GM12864 (cell line): ENCODE data around the gene HOTAIR.

Experiments
- DNase-seq: peaks from one replicate; pipeline ENCODE4 v3.0.0-alpha.2; 2011; ENCODE audit warnings: low read depth
- H3K4me3 ChIP-seq: 2 replicates; pipeline ENCODE4 v1.5.1; 2011; ENCODE audit warnings: mild to moderate bottlenecking, low read depth, low read length, control low read depth
- CTCF ChIP-seq: IDR thresholded peaks from 2 replicates; pipeline ENCODE4 v1.5.1; 2011; ENCODE audit warnings: low read depth, mild to moderate bottlenecking, moderate library complexity, low read length, control low read depth, inconsistent platforms; ENCODE audit errors: missing control alignments

The HOTAIR gene

DNA sequence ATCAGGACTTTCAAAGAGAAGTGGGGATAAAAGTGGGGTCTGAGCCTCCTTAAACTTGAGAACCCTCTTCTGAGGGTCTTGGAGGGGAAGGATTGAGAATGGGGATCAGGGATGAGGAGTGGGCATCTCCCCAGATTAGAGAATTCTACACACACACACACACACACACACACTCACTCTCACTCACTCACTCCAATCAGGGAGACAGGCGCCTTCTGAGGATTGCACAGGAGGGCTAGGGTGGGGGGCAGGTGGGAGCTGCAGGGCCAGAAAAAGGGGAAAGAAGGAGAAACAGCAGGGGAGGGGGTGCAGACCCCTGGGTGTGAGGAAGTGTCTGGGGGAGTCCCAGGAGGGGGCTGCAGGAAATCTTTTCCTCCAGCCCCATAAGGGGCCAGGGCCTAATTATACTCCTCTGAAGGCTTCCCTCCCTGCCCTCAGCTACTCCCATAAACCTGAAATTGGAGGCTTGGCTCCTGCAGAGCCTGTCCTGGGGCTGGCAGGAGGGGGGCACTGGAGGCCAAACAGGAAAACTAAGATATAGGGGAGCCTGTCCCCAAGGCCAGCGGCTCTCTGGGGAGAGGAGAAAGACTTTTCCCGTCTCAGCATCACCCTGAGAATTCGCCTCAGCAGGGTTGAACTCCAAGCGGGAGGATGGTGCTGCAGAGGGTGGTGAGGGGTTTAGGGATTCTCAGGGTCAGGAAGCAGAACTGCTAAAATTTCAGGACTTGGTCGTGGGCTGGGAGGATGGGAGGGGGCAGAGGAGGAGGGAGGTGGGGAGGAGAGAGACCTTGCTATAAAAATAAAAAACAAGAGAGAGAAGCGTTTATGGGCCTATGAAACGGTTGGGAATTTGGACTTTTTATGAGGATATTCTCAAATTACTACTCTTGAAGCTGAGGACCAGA, 26.8 kb upstream of the HOTAIR start:
- no peak overlapping the region for H3K4me3 ChIP-seq
- DNase-seq, result no peak
- no peak for TF ChIP-seq CTCF

GRCh38 chr12:54000116-54001114, 25.7 kb upstream of the HOTAIR start, which contains the start of gene HOXC9:
HOXC9 (plus strand) TSS chr12:54000161; CDS start chr12:54000189, 28 bp downstream.
- no peak for DNase-seq
- no peak for TF ChIP-seq CTCF
- peak within 1 kb of the TSS; percentile 23 for H3K4me3 ChIP-seq

- H3K4me3 ChIP-seq, result no peak overlapping the region; the same call in 1 of the 2 replicates
- no peak for TF ChIP-seq CTCF
- DNase-seq, result no peak
Observed at GRCh38 chr12:53999559-54000115, 24.9 kb upstream of the HOTAIR start.

DNA sequence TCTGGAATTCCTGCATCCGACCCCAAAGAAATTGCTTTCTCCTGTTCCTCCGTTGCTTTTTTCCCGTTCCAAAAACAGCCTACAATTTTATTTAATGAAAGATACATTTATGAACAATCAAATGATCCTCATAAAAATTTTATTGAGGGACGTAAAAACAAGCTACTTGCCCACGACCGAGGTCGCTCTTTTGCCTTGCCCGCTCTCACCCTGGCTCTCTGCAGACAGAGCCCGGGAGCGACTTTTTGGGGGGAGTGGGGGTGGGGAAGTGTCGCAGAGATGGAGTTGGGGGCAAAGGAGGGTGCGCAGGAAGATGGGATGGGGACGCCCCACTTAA, 24.1 kb upstream of the HOTAIR start:
- H3K4me3 ChIP-seq, result no peak overlapping the region
- TF ChIP-seq CTCF, result no peak
- no peak for DNase-seq

DNA sequence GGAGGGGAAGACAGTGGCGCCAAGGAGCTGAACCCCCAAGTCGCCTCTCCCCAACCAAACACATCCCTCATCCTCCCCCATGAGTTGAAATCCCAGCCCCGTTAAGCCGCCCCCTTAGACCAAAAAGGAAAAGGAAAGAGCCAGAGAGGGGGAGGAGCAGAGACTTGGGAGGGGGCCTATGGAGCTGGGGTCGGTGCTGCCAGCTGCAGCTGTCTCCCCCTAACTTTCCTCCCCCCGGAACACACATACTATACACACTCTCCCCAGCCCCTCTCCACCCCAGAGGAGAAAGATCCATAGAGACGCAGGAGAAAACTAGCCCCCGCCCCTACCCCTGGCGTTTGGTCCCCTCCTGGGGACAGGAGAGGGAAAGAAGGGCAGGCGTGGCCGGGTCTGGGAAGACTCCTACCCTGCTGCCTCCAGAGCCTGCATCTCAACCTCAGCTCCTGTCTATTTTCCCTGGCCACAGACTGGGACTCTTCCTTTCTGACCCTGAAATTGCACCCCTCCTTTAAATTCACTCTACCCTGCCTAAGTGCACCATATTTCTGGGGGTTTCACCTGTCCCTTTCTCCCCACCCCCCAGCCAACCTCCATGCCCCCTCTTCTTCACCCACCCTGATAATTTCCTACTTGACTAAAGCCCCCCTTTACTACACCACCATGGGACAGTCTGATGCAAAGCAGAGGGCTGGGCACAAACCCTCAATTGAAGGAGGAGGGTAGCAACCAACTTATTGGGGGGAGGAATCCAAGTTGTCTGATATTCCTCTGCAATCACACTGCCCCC, 23.6 kb upstream of the HOTAIR start:
- H3K4me3 ChIP-seq, result no peak overlapping the region
- TF ChIP-seq CTCF, result no peak
- no peak for DNase-seq
